HG03378 (cell line): Measurements from ENCODE around the gene CHN2.

Experiments
- ATAC-seq: cut with Tn5 transposase; IDR thresholded peaks from one replicate; pipeline ENCODE4 v1.9.1; 2021; ENCODE audit warnings: mild to moderate bottlenecking, moderate library complexity; ENCODE audit not compliant: unreplicated experiment

CHN2 gene

DNA sequence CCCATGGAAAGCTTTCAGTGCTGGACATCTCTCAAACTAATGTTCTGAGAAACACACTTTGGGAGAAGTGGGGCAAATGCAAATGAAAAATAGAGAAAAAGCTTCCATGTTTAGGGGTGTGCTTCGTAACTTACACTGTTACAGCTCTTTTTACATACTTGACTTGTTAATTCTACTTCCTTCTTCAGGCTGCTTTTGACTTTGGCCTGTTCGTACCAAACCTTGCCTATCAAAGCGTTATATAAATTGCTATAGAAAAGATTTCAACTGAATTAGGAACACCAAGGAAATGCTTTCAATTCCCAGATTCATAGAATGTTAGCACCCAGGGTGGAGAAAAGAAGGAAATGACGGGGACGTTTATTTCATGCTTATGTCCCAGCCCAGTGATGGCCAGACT lies 228.3 kb downstream of the CHN2 start:
- no peak for ATAC-seq

DNA sequence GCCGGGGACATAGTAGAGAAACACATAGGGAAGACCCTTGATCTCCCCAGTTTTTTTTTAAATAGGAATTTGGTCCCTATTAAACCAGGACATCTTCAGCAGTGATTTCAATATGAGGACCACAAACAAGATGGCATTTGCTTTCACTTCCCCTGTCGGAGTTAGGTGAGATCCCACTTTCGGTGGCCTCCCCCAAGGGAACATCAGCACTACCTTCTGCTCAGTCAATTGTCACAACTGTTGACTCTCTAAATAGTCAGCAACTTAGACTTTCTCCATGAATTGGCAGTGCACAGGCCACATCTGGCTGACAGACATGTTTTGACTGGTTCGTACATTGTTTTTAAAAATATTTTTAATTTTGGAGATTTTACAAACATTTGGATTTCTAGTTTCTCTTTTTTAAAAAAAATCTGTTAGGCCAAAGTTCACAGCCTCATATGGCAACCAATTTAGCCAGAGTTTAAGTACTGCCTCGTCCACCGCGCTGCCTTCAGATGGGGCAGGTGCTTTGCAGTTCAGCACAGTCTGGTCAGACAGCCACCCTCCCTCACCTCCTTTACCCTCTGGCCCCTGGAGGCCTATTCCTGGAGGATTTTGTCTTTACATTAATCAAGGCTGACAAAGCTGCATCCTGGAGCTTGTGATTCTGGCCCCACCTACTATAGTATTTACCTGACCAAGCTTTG lies 229.9 kb downstream of the CHN2 start:
- peak; percentile 59 for ATAC-seq

DNA sequence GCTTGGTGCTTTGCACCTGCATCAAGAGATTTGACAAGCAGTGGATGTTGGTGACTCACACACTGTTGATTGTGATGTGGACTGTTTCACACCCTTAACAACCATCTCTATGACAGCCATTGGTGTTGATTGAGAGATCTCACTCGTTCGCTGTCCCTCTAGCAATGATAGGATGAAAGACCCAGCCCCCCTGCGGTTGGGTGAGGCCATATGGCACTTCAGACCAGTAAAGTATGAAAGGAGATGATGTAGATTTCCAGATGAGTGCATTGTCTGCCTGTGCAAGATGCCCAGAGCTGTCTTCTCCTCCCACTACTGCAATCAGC lies 230.4 kb downstream of the CHN2 start:
- ATAC-seq = no peak

DNA sequence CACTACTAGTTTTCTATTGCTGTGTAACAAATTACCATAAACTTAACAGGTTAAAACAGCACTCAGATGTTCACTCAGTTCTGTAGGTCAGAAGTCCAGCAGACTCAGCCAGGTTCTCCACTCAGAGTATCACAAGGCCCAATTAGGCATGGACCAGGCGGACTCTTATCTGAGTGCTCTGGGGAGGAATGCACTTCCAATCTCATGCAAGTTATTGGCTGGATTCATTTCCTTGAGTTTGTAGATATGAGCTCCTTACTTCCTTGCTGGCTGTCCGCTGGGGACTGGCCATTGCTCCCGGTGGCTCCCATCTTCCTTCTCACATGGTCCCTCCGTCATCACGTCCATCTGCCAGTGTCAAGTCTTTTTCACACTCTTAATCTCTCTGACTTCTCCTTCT lies 232.0 kb downstream of the CHN2 start:
- no peak for ATAC-seq

DNA sequence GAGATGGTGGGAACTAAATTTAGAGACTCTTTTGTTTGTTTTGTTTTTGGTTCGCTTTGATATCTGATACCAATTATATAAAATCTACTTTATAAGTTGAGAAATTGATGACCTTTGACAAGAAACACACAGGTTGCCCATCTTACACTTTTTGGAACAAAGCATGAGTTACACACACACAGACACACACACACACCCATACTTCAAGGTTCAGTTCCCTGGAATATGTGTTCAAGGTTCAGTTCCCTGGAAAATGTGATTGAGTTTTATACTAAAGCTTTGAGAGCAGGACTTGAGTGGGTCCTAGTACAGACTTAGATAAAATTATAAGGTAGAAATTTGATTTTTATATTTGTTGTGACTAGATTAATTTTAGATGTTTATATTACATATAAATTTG lies 234.8 kb downstream of the CHN2 start:
- no peak for ATAC-seq

DNA sequence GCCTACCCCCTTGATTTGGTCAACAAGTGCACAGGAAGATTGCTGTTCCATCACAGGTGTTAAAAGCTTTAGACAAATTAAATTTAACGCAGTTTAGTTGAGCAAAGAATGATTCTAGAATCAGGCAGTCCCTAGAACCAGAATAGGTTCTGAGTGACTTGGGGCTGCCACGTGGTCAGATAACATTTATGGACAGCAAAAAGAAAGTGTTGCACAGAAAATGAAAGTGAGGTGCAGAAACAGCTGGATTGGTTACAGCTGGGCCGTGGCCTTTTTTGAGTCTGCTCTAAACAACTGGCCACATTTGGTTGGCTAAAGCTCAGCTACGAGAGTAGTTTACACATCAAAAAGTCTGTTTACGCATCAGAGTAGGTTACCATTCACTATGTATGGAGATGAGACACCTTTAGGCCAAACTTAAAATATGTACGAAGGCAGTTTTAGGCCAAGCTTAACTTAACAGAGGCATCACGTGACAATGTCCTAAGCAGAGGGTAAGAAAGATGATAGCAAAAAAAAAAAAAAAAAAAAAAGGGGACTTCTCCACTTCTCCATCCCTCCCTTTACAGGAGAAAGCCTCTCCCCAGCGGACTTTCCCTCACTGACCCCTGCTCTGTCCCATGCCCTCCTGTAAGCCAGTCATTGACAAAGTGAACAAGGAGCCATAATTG lies 235.8 kb downstream of the CHN2 start:
- no peak for ATAC-seq

DNA sequence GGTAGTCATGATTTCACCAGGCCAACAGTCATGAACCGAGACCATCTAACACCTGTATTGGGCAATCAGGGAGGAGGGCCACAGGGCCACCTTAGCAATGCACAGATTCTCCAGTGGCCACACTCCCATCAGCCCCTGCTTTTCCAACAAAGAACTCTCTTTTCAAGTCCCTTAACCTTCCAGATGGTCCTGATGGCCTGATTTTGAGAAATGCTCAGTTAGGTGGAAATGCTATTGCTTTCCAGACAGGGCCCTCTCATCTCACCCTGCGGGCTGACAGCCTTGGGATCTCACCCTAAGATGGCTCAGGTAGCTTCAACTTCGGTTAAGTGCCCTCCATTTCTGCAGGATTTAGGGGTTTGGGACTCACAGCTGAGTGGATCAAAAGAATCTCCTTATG lies 237.1 kb downstream of the CHN2 start:
- ATAC-seq = no peak

DNA sequence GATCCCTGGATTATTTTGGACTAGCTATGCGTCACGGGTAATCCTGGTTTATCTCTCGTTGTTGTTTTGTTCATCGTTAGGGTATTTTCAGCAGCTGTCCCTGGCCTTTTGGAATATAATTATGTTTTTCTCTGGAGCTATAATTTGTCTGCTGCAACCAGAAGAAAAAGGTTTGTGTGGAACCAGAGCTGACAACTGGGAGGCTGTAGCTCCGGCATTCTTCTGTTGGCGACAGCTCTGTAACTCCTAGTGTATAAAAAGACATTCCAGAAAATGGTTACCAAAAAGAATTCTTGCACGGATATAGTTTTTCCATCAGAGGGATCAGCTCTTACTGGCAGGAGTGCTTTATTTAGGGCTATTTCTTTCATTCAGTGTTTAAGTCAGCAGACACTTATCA lies 238.1 kb downstream of the CHN2 start:
- no peak for ATAC-seq

DNA sequence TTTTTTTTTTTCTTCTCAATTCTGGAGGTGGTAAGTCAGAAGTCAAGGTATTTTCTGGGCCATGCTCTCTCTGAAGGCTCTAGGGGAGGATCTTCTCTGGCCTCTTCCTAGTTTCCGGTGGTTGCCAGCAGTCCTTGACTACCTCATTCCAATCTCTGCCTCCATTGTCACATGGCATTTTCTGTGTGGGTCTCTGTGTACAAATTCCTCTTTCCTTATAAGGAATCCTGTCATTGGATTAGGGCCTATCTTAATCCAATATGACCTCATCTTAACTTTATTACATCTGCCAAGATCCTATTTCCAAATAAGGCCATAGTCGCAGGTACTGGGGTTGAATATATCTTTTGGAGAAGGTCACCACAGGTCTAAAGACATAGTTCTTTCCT lies 239.8 kb downstream of the CHN2 start:
- no peak for ATAC-seq

DNA sequence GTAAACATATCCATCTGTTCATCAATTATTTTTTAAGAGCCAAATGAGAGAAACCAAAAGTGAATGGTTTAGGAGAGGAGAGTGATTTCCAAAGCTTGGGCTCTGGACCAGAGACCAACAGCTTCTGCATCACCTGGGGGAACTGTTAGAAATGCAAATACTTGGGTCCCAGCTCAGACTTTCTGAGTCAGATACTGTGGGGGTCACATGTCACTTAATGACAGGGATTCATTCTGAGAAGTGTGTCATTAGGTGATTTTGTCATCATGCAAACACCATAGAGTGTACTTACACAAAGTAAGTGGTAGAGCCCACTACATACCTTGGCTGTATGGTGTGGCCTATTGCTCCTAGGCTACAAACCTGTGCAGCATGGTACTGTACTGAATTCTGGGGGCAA lies 240.6 kb downstream of the CHN2 start:
- no peak for ATAC-seq

DNA sequence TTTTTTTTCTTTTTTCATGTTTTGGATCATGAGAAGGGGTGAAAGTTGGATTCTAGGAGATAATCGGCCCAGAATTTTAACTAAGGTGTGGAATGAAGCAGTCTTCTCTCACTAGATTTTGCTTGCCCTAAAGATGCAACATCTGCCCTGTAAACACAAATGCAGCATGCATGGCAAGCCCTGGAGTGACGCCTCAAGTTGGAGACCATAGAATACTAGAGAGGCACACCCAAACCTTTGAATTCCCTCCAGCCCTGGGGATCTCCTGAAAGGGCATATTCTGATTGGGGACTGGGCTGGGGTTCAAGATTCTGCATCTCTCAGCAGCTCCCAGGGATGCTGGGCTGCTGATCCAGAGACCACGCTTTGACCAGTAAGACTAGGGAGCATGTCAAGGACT lies 241.3 kb downstream of the CHN2 start:
- no peak for ATAC-seq

DNA sequence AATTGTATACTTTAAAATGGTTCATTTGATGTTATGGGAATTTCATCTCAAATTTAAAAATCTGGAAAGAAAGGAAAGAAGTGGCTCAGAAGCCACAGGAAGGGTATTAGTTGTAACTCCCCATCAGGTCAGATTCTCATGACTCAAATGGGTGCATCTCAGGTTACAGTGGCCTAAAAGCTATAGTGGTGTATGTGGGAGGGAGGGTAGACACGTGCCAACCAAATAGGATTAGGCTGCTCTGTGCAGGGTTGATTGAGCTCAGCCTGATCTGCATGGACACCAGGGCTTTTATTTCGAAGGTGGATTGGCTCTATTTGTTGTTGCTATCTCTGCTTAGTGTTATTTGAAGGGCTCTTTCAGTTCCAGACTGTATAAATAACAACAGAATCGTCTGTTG lies 247.6 kb downstream of the CHN2 start:
- ATAC-seq = no peak

DNA sequence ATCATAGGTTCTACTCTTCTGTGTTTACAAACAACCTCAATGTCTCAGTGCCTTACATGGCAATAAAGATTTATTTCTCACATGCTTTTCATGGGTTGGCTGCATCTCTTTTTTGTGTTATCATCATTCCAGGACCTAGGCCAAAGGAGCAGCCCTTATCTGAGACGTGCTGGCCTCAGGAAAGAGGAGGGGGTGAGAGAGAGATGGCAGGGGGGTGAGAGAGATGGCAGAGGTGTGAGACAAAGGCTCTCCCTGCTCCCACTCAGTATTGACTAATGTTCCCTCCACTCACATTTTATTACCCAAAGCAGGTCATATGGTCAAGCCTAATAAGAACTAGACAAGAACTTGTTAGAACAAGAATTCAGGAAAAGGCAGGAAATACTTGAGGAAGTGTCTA lies 249.0 kb downstream of the CHN2 start:
- no peak for ATAC-seq

DNA sequence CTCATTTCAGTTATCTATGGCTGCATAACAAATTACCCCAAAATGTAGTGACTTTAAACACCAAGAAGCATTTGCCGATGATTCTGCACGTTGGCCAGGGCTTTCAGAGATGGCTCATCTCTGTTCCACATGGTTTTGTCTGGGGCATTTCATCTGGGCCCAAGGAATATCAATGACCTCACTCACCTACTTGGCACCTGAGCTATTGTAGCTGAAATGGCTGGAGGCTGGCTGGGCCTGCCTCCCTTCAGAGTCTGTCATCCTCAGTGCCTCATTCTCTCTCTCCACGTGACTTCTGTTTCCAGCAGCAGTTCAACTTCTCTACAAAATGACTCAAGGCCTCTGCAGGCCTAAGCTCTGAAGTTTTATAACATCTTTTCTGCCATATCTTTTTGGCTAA lies 249.7 kb downstream of the CHN2 start:
- ATAC-seq = no peak

DNA sequence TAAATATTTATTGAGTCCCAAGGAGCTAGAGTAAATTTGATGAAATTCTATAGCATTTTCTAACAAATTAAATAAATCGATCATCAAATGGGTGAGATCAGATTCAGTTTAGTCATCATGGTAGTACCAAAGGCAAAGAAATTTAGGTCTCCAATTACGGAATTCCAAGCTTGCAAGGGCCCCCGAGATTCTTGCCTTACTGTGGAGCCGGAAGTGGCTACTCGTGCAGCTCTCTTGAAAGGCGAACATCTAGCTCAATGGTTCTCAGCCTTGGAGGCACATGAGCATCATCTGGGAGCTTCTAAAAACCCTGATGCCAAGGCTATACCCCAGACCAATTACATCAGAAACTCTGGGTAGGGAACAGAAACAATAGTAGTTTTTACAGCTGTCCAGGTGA lies 251.2 kb downstream of the CHN2 start:
- ATAC-seq = no peak

DNA sequence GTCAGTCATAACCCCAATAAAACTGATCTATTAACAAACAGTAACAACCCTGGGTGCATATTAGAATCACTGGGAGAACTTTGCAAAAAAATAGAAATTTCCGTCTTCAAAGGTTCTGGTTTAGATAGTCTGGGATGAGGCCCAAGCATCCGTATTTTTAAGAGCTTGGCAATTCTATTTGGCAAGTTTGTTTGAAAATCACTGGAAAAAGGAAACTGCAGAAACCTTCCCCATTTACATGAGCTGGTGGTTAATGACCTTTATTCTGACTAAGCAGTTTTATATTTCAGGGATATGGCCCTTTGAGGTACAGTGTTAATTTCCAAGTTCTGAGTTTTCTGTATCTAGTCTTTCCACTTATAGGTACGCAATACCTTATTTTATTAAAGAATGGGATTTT lies 253.3 kb downstream of the CHN2 start:
- no peak for ATAC-seq

DNA sequence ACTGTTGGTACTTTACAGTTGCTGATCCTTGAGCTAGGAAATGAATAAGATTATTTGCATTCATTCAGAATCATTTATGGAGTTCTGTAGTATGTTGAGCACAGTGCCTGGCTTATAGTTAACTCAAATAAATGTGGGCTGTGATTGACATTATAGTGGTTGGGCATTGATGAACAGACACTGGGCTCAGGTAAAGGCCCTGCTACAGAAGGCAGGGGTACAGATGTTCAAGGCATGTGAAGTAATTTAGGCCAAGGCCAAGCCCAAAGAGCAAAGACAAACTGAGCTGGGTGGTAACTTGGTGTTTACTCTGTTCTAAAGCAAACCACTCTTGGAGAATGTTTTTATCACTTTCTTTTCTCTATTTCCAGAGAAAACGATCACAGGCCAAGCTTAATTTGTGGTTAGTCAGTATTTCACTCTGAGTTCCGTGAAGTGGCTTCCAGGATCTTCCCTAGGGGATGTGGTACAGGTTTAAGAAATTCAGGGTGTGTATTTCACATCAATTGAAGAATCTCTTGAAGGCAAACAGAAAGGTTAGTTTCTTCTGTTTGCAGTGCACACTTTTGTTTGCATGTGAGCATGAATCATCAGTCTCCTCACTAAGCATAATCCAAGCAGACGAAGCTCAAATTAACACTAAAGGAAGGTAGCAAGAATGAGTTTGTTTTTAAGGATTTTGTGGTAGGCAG lies 255.1 kb downstream of the CHN2 start:
- ATAC-seq = no peak

DNA sequence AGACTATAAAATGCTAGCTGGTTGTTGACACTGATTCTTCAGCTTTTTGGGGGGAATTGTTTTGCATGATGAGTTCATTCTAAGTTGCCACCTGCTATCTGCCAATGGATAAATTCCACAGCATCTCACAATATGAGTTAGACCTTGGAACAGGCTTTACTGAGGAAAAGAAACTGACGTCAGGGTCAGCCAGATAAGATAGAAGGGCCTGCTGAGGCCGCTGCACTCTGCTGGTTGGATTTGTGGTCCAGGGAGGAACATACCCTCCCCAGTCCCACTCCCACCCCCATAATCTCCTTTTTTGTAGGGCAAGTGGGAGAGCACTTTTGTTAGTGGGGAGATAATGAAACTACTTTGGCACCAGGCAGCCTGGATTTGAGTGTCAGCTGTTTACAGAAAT lies 258.4 kb downstream of the CHN2 start:
- ATAC-seq = no peak

DNA sequence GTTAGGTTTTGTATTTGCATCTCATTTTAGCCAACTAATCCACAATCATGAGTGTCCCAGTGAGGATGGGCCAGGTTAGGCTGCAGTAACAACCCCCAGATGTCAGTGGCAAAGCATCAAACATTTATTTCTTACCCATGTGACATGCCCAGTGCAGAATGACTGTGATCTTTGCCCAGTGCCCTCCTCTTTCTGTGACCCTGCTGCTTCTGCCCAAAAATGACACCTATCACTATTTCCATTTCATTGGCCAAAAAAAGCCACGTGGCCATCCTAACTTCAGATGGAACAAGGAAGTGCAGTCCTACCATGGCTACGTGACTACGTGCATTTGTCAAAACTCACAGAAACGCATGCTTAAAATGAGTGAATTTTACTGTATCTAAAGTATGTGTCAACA lies 259.9 kb downstream of the CHN2 start:
- no peak for ATAC-seq

DNA sequence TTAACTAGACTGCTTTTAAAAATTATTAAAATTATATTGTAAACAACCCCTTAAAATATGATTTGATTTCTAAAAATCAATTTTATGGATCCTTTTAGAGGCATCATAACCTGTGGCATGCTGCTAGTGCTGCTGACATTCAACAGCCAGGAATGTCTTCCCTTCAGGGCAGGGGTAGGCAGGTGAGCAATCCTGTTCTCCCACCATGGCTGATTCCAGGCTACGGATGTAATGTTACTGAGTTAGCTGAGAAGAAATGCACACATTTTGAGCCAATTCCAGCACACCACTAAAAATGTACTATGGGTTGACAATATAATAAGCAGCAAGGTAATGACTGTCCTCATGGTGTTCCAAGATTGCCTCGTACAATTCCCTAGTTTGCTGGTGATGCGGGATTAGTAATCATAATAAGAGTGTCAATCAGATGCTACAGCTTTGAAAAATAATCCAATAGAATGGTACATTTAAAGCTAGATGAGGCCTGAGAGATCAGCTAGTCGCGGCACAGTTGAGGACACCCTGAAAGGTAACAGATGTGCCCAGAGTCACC lies 260.4 kb downstream of the CHN2 start:
- ATAC-seq = no peak

DNA sequence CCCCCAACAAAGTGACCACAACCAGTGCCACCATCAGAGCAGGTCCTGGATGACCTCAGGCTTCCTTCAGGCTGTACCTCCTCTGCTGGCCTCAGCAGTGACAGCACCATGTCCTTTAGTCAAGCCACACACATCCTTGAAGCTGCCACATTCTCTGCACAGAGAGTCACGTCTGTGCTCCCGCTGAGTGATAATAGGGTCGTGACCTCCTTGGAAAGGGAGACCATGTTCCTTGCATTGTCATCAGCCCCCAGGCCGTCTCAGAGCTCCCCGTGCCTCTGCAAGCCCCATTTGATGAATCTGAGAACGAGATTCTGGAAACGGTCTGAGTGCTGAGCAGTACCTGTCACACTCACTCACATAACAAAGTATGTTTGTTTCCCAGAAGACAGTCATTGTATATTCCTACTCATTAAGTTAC lies 262.6 kb downstream of the CHN2 start:
- ATAC-seq = no peak

DNA sequence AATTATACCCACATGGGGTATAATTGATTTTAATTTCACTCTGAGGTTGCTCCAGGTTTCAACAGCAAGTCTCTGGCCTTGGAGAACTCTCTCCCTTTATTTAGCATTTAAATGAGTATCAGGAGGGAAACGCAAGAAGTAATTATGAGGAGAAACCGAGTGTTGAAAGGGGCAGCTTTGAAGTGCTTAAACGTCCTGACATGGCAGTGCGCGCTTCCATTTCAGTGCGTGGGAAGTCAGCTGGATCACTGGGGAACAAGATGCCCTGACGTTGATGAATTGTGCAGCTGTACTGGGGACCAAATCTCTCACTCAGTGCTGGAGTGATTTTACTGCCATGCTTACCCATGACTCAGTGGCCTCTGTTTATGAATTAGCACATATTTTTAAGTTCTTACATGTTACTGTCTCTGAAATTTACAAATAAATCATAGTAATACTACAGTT lies 263.0 kb downstream of the CHN2 start:
- no peak for ATAC-seq
